ENCODE measurements around the gene C1orf159. TPM values are rescaled to one million over a fixed set of nuclear protein-coding genes. Genes with fewer than 3 reads are reported as not detected.

C1orf159 gene
- total and polyA plus RNA-seq, 2 donors (not counting 1 experiment from before 2014, with no cell fraction given), result 23.0 to 25.6 TPM

DNA sequence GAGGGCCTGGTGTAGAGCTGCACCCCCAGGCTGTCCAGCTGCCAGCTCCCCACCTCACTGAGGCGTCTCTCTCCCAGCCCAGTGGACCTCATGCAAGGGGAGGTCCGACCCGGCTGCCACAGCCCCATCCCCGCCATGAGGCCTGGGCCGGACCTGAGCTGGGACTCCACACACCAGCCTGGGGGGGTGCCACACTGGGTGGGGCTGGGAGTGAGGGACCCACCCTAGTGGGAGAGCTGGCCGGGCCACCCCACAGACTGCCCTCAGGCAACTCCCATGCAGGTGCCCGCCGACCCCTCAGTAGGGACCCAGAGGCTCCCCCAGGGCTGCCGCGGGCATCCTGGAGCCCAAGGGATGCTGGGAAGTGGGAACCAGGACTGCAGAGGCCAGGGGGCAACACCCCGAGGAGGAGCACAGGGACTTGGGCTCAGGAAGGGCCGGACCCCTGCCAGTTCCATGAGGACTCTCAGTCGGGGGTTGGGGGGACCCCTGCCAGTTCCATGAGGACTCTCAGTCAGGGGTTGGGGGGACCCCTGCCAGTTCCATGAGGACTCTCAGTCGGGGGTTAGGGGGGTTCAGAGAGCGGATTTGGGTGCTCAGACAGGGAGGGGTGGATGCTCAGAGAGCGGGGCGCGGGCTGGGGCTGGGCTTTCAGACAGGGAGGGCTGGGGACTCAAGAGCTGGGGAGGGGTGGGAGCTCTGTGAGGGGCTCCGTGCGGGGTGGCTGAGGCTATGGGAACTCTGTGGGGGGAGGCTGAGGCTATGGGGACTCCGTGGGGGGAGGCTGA, 40.5 kb downstream of the C1orf159 start:
- H3K9me3 Mint-ChIP-seq (ENCODE audit: insufficient read depth), result no peaks in the 10 kb centered on the region
- Histone ChIP-seq H3K27ac (ENCODE audit: low read length in 2 of 2) (no peak overlapping the region), H3K9ac (ENCODE audit: low read length) (no peak overlapping the region), H3K27me3 (replicated peaks in 1 of 4; ENCODE audit: control extremely low read depth in 1 of 4, control insufficient read depth in 3 of 4, insufficient read depth in 4 of 4, low read length in 3 of 4) (peaks cover 0 to 30% (median 4%) of the 10 kb centered on the region in 4 experiments), H3K79me2 (ENCODE audit: control insufficient read depth, insufficient read depth, low read length) (no peaks in the 10 kb centered on the region), H3K9me3 (ENCODE audit: control extremely low read depth in 1 of 3, control insufficient read depth in 2 of 3, insufficient read depth in 1 of 3, low read length in 2 of 3) (peaks cover 0 to 4% (median 0%) of the 10 kb centered on the region in 3 donors), H3K4me2 (replicated peaks; ENCODE audit: low read depth, low read length, poor library complexity, severe bottlenecking) (no peak overlapping the region), H3K36me3 (replicated peaks in 1 of 2; ENCODE audit: control extremely low read depth in 1 of 2, control insufficient read depth in 1 of 2, extremely low read depth in 1 of 2, insufficient read depth in 2 of 2, low read length in 1 of 2) (no peaks in the 10 kb centered on the region), H2AFZ (ENCODE audit: insufficient read depth, low read depth, low read length, poor library complexity, severe bottlenecking) (no peak overlapping the region), H3K4me3 (ENCODE audit: control extremely low read depth in 1 of 5, extremely low read depth in 1 of 5, insufficient read depth in 1 of 5, low read depth in 2 of 5, low read length in 4 of 5) (no peak overlapping the region), H3K4me1 (ENCODE audit: control insufficient read depth in 2 of 2, insufficient read depth in 2 of 2, low read length in 2 of 2) (peaks cover 18 to 20% of the 10 kb centered on the region in 2 donors), H4K20me1 (ENCODE audit: control insufficient read depth, insufficient read depth, low read length, poor library complexity, severe bottlenecking) (no peaks in the 10 kb centered on the region)
- peaks cover 5% of the 10 kb centered on the region for H3K27me3 Mint-ChIP-seq
- TF ChIP-seq EZH2 (IDR thresholded peaks at IDR 0.05; ENCODE audit: borderline replicate concordance, insufficient read depth, low read depth, low read length, poor library complexity, severe bottlenecking) (no peak), CTCF (IDR thresholded peaks at IDR 0.05) (no peak)
- intact Hi-C loops (cut with micrococcal nuclease), result no loop called here
- POLR2A ChIA-PET, result interaction anchor here (0.5 kb wide), 1 partner anchor 36 kb away, joined by 9 read pairs; no protein-coding TSS in a partner anchor
- ATAC-seq (ENCODE audit: low read depth) (no peak), DNase-seq (no peak)
- peaks cover 12% of the 10 kb centered on the region for H3K4me1 Mint-ChIP-seq
- WGBS (ENCODE audit: insufficient coverage), result 59% methylated on average over 15 of the region's 21 CpGs
- CTCF ChIA-PET, result interaction anchor here (1.0 kb wide), 1 partner anchor 12 kb away, joined by 3 read pairs; no protein-coding TSS in a partner anchor
- H3K27ac Mint-ChIP-seq, result no peak overlapping the region
- no peak overlapping the region for H3K4me3 Mint-ChIP-seq

- H4K20me1 ChIP-seq (ENCODE audit: control insufficient read depth, insufficient read depth, low read length, poor library complexity, severe bottlenecking), result no peaks in the 10 kb centered on the region
- Mint-ChIP-seq H3K4me3 (no peak overlapping the region), H3K4me1 (peaks cover 17% of the 10 kb centered on the region), H3K9me3 (ENCODE audit: insufficient read depth) (no peaks in the 10 kb centered on the region), H3K27ac (peak overlapping the region; percentile 56), H3K27me3 (peaks cover 5% of the 10 kb centered on the region)
- no peaks in the 10 kb centered on the region for H3K79me2 ChIP-seq (ENCODE audit: control insufficient read depth, insufficient read depth, low read length)
- TF ChIP-seq CTCF (IDR thresholded peaks at IDR 0.05) (no peak), EZH2 (IDR thresholded peaks at IDR 0.05; ENCODE audit: borderline replicate concordance, insufficient read depth, low read depth, low read length, poor library complexity, severe bottlenecking) (no peak)
- ATAC-seq (ENCODE audit: low read depth) (no peak), DNase-seq (no peak)
- no peak overlapping the region for H3K9ac ChIP-seq (ENCODE audit: low read length)
- H3K27me3 ChIP-seq (replicated peaks in 1 of 4; ENCODE audit: control extremely low read depth in 1 of 4, control insufficient read depth in 3 of 4, insufficient read depth in 4 of 4, low read length in 3 of 4), result peaks cover 0 to 23% (median 2%) of the 10 kb centered on the region in 4 experiments
- H3K4me3 ChIP-seq (ENCODE audit: control extremely low read depth in 1 of 5, extremely low read depth in 1 of 5, insufficient read depth in 1 of 5, low read depth in 2 of 5, low read length in 4 of 5), result no peak overlapping the region
- H3K4me2 ChIP-seq (replicated peaks; ENCODE audit: low read depth, low read length, poor library complexity, severe bottlenecking), result no peak overlapping the region
- H3K4me1 ChIP-seq (ENCODE audit: control insufficient read depth in 2 of 2, insufficient read depth in 2 of 2, low read length in 2 of 2), result peaks cover 18 to 20% of the 10 kb centered on the region in 2 donors
- H3K27ac ChIP-seq (ENCODE audit: low read length in 2 of 2), result no peak overlapping the region
- intact Hi-C loops (cut with micrococcal nuclease), result no loop called here
- H3K36me3 ChIP-seq (replicated peaks in 1 of 2; ENCODE audit: control extremely low read depth in 1 of 2, control insufficient read depth in 1 of 2, extremely low read depth in 1 of 2, insufficient read depth in 2 of 2, low read length in 1 of 2), result no peaks in the 10 kb centered on the region
- ChIA-PET POLR2A (interaction anchor here (0.5 kb wide), 1 partner anchor 36 kb away, joined by 9 read pairs; no protein-coding TSS in a partner anchor), CTCF (interaction anchor here (1.0 kb wide), 1 partner anchor 11 kb away, joined by 3 read pairs; no protein-coding TSS in a partner anchor)
- no peaks in the 10 kb centered on the region for H3K9me3 ChIP-seq (ENCODE audit: control extremely low read depth in 1 of 3, control insufficient read depth in 2 of 3, insufficient read depth in 1 of 3, low read length in 2 of 3)
- 89% methylated on average over 13 of the region's 14 CpGs for WGBS (ENCODE audit: insufficient coverage)
- no peak overlapping the region for H2AFZ ChIP-seq (ENCODE audit: insufficient read depth, low read depth, low read length, poor library complexity, severe bottlenecking)
These were observed 41.2 kb downstream of the C1orf159 start for GRCh38 chr1:1074631-1075147.
